HepG2 (cell line): Measurements from ENCODE around the gene TLDC2. TPM values are rescaled to one million over a fixed set of nuclear protein-coding genes. Genes with fewer than 3 reads are reported as not detected.
A peak's percentile ranks its signal among the peaks of the same experiment; 100 is the strongest.

ENCODE experiments used
- ERF ChIP-seq: IDR thresholded peaks from 2 replicates; pipeline ENCODE4 v1.6.1; 2018; ENCODE audit warnings: missing biosample characterization, missing genetic modification reagents
- FOXP1 ChIP-seq, 2 experiments: fragments of 450-650 bp in 1 of 2; IDR thresholded peaks; 2 replicates each; pipeline ENCODE4 v1.6.1; 2017 to 2018; ENCODE audit warnings: antibody characterized with exemption in 1 of 2
- JDP2 ChIP-seq: sonication (generic); formaldehyde crosslinking; IDR thresholded peaks from 2 replicates; pipeline ENCODE4 v1.8.1; 2022; ENCODE audit warnings: missing genetic modification reagents, borderline replicate concordance
- KDM2A ChIP-seq: sonication (generic); formaldehyde crosslinking; IDR thresholded peaks from 2 replicates; pipeline ENCODE4 v1.4.0; 2020; ENCODE audit warnings: low read depth, missing genetic modification reagents, borderline replicate concordance
- RELA ChIP-seq: sonication (generic); formaldehyde crosslinking; IDR thresholded peaks from 2 replicates; pipeline ENCODE4 v1.4.0; 2020; ENCODE audit warnings: missing genetic modification reagents
- RXRA ChIP-seq: sonication (generic); formaldehyde crosslinking; IDR thresholded peaks from 2 replicates; pipeline ENCODE4 v1.5.1; 2020; ENCODE audit warnings: missing genetic modification reagents
- ZFX ChIP-seq: sonication (generic); formaldehyde crosslinking; IDR thresholded peaks from 2 replicates; pipeline ENCODE4 v1.4.0; 2020; ENCODE audit warnings: mild to moderate bottlenecking, low read depth, missing genetic modification reagents, moderate library complexity
- ZNF124 ChIP-seq: sonication (generic); formaldehyde crosslinking; IDR thresholded peaks from 2 replicates; pipeline ENCODE4 v1.4.0; 2020; ENCODE audit warnings: missing genetic modification reagents
- ZNF605 ChIP-seq: sonication (generic); formaldehyde crosslinking; IDR thresholded peaks from 2 replicates; pipeline ENCODE4 v1.8.0; 2022; ENCODE audit warnings: mild to moderate bottlenecking, missing genetic modification reagents
- ZNF749 ChIP-seq: sonication (generic); formaldehyde crosslinking; IDR thresholded peaks from 2 replicates; pipeline ENCODE4 v1.8.0; 2022; ENCODE audit warnings: mild to moderate bottlenecking, missing genetic modification reagents, moderate library complexity, borderline replicate concordance
- ZNF777 ChIP-seq: sonication (generic); formaldehyde crosslinking; IDR thresholded peaks from 2 replicates; pipeline ENCODE4 v1.4.0; 2020; ENCODE audit warnings: missing genetic modification reagents
- ZNF792 ChIP-seq: IDR thresholded peaks from 2 replicates; pipeline ENCODE4 v1.6.1; 2016
- ZSCAN9 ChIP-seq: IDR thresholded peaks from 2 replicates; pipeline ENCODE4 v1.6.1; 2016; ENCODE audit warnings: borderline replicate concordance
- polyA plus RNA-seq, 8 experiments: library from polyadenylated mRNA; depleted of rRNA in 3 of 8; stranded (reverse) in 7 of 8; unstranded in 1 of 8; fragments of >200 nt; fragmentation: Illumina TruSeq in 4 of 8; extraction: Trizol in 4 of 8; gene quantifications; 2 replicates each; pipeline versions ENCODE4 v1.2.1 to v1.2.3, GENCODE V29; 2011 to 2016; ENCODE audit warnings: low read depth in 4 of 8, missing spikeins in 1 of 8, mixed read lengths in 1 of 8; ENCODE audit not compliant: insufficient read depth in 1 of 8
- total RNA-seq, 5 experiments: library from RNA; depleted of rRNA; stranded (reverse); fragments of >200 nt; fragmentation: Illumina TruSeq; extraction: Trizol; gene quantifications; 2 replicates each; pipeline ENCODE4 v1.2.3, GENCODE V29; 2016; ENCODE audit warnings: low read depth in 1 of 5
- TF ChIP-seq, protein P1 (sequence below): sonication (generic); formaldehyde crosslinking; IDR thresholded peaks from 2 replicates; pipeline ENCODE4 v1.4.0; 2020; ENCODE audit warnings: mild to moderate bottlenecking, missing genetic modification reagents
- TF ChIP-seq, protein P2 (sequence below): IDR thresholded peaks from 2 replicates; pipeline ENCODE4 v1.6.1; 2016; ENCODE audit warnings: low read depth, control low read depth
- TF ChIP-seq, protein P3 (sequence below): sonication (generic); formaldehyde crosslinking; IDR thresholded peaks from 2 replicates; pipeline ENCODE4 v1.5.0; 2020; ENCODE audit warnings: mild to moderate bottlenecking, missing genetic modification reagents
- TF ChIP-seq, protein P4 (sequence below): sonication (generic); formaldehyde crosslinking; IDR thresholded peaks from 2 replicates; pipeline ENCODE4 v1.5.1; 2020; ENCODE audit warnings: mild to moderate bottlenecking, missing genetic modification reagents, moderate library complexity
- TF ChIP-seq, protein P5 (sequence below): sonication (generic); formaldehyde crosslinking; IDR thresholded peaks from 2 replicates; pipeline ENCODE4 v1.8.0; 2022; ENCODE audit warnings: mild to moderate bottlenecking, missing genetic modification reagents, moderate library complexity

TLDC2 gene
- total and polyA plus RNA-seq, 2 of the 13 experiments (the other 11 are each of a cell fraction or from before 2014, with no cell fraction given), result 1.5 to 1.6 TPM

DNA sequence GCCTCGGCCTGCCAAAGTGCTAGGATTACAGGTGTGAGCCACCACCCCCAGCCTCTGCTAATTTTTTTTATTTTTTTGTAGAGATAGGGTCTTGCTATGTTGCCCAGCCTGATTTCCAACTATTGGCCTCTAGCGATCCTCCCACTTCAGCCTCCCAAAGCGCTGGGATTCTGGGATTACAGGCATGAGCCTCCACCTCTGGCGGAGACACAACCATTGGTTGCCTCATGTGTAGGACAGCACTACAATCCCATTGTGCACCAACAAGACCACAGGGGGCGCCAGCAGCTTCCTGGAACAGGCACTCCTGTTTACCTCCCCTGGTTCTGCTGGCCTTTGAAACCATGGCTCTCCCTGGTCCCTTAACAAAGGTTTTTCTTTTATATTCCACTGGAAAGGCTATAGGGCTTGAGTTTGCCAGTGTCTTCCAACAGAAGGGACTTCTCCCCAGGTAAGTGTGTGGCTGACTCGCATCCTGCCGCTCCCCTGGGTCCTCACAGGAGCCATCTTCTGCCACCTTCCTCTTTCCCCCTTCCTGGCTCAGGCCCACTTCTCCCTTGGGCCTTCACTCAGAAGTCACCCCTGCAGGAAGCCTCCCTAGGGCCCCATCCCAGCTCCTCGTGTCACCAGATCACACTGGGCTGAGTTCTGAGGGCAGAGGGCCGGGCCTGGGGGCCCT, 39.2 kb upstream of the TLDC2 start (continued):
- 0 out of 2 replicates have a peak, but pooled peaks have one; percentile 18 for TF ChIP-seq ZNF605 (CRISPR knock-in tag)
- TF ChIP-seq, protein P1, sequence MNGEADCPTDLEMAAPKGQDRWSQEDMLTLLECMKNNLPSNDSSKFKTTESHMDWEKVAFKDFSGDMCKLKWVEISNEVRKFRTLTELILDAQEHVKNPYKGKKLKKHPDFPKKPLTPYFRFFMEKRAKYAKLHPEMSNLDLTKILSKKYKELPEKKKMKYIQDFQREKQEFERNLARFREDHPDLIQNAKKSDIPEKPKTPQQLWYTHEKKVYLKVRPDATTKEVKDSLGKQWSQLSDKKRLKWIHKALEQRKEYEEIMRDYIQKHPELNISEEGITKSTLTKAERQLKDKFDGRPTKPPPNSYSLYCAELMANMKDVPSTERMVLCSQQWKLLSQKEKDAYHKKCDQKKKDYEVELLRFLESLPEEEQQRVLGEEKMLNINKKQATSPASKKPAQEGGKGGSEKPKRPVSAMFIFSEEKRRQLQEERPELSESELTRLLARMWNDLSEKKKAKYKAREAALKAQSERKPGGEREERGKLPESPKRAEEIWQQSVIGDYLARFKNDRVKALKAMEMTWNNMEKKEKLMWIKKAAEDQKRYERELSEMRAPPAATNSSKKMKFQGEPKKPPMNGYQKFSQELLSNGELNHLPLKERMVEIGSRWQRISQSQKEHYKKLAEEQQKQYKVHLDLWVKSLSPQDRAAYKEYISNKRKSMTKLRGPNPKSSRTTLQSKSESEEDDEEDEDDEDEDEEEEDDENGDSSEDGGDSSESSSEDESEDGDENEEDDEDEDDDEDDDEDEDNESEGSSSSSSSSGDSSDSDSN, result peak; percentile 36; the same call in 1 of the 2 replicates
- TF ChIP-seq ZNF749 (CRISPR knock-in tag), result no peak
- TF ChIP-seq ZNF124 (CRISPR knock-in tag), result 0 out of 2 replicates have a peak, but pooled peaks have one; percentile 73
- 0 out of 2 replicates have a peak, but pooled peaks have one; percentile 27 for TF ChIP-seq ZNF777 (CRISPR knock-in tag)
- TF ChIP-seq, protein P2, sequence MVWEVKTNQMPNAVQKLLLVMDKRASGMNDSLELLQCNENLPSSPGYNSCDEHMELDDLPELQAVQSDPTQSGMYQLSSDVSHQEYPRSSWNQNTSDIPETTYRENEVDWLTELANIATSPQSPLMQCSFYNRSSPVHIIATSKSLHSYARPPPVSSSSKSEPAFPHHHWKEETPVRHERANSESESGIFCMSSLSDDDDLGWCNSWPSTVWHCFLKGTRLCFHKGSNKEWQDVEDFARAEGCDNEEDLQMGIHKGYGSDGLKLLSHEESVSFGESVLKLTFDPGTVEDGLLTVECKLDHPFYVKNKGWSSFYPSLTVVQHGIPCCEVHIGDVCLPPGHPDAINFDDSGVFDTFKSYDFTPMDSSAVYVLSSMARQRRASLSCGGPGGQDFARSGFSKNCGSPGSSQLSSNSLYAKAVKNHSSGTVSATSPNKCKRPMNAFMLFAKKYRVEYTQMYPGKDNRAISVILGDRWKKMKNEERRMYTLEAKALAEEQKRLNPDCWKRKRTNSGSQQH (CRISPR knock-in tag), result peak; percentile 42; the same call in 1 of the 2 replicates
- TF ChIP-seq RXRA (CRISPR knock-in tag), result peak; percentile 42; the same call in 1 of the 2 replicates
- TF ChIP-seq, protein P3, sequence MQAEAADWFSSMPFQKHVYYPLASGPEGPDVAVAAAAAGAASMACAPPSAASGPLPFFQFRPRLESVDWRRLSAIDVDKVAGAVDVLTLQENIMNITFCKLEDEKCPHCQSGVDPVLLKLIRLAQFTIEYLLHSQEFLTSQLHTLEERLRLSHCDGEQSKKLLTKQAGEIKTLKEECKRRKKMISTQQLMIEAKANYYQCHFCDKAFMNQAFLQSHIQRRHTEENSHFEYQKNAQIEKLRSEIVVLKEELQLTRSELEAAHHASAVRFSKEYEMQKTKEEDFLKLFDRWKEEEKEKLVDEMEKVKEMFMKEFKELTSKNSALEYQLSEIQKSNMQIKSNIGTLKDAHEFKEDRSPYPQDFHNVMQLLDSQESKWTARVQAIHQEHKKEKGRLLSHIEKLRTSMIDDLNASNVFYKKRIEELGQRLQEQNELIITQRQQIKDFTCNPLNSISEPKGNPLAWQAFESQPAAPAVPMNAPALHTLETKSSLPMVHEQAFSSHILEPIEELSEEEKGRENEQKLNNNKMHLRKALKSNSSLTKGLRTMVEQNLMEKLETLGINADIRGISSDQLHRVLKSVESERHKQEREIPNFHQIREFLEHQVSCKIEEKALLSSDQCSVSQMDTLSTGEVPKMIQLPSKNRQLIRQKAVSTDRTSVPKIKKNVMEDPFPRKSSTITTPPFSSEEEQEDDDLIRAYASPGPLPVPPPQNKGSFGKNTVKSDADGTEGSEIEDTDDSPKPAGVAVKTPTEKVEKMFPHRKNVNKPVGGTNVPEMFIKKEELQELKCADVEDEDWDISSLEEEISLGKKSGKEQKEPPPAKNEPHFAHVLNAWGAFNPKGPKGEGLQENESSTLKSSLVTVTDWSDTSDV (CRISPR knock-in tag), result 0 out of 2 replicates have a peak, but pooled peaks have one; percentile 42
- peak; percentile 48; the same call in 1 of the 2 replicates for TF ChIP-seq KDM2A (CRISPR knock-in tag)
- peak; percentile 78; the same call in 1 of the 2 replicates for TF ChIP-seq ERF (CRISPR knock-in tag)
- TF ChIP-seq, protein P4, sequence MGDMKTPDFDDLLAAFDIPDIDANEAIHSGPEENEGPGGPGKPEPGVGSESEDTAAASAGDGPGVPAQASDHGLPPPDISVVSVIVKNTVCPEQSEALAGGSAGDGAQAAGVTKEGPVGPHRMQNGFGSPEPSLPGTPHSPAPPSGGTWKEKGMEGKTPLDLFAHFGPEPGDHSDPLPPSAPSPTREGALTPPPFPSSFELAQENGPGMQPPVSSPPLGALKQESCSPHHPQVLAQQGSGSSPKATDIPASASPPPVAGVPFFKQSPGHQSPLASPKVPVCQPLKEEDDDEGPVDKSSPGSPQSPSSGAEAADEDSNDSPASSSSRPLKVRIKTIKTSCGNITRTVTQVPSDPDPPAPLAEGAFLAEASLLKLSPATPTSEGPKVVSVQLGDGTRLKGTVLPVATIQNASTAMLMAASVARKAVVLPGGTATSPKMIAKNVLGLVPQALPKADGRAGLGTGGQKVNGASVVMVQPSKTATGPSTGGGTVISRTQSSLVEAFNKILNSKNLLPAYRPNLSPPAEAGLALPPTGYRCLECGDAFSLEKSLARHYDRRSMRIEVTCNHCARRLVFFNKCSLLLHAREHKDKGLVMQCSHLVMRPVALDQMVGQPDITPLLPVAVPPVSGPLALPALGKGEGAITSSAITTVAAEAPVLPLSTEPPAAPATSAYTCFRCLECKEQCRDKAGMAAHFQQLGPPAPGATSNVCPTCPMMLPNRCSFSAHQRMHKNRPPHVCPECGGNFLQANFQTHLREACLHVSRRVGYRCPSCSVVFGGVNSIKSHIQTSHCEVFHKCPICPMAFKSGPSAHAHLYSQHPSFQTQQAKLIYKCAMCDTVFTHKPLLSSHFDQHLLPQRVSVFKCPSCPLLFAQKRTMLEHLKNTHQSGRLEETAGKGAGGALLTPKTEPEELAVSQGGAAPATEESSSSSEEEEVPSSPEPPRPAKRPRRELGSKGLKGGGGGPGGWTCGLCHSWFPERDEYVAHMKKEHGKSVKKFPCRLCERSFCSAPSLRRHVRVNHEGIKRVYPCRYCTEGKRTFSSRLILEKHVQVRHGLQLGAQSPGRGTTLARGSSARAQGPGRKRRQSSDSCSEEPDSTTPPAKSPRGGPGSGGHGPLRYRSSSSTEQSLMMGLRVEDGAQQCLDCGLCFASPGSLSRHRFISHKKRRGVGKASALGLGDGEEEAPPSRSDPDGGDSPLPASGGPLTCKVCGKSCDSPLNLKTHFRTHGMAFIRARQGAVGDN (CRISPR knock-in tag), result peak; percentile 53
- TF ChIP-seq ZFX (CRISPR knock-in tag), result peak; percentile 69
- peak; percentile 43; the same call in 1 of the 2 replicates for TF ChIP-seq ZNF792 (CRISPR knock-in tag)
- TF ChIP-seq, protein P5, sequence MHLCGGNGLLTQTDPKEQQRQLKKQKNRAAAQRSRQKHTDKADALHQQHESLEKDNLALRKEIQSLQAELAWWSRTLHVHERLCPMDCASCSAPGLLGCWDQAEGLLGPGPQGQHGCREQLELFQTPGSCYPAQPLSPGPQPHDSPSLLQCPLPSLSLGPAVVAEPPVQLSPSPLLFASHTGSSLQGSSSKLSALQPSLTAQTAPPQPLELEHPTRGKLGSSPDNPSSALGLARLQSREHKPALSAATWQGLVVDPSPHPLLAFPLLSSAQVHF (CRISPR knock-in tag), result no peak
- TF ChIP-seq RELA, result 0 out of 2 replicates have a peak, but pooled peaks have one; percentile 38
- peak; percentile 84; the same call in 1 of the 2 replicates for TF ChIP-seq ZSCAN9 (CRISPR knock-in tag)
- no peak for TF ChIP-seq FOXP1 (IDR thresholded peaks at IDR 0.05)
- TF ChIP-seq FOXP1 (CRISPR knock-in tag; IDR thresholded peaks at IDR 0.05), result peak; percentile 62
- no peak for TF ChIP-seq JDP2 (CRISPR knock-in tag)
